A673 (cell line): ENCODE data around the gene FKTN. TPM values are rescaled to one million over a fixed set of nuclear protein-coding genes. Genes with fewer than 3 reads are reported as not detected.

Experiments
- BruUV-seq: library from RNA; stranded (reverse); fragments of 400-500 nt; replicated peaks from 2 replicates; lab custom pipeline; 2021; lab: Mats Ljungman, UMichigan
- CTCF ChIA-PET: fragments of 300-600 bp; sonication (Branson Sonifier 250); formaldehyde crosslinking; loops from one replicate; lab custom pipeline; 2022; ENCODE audit warnings: antibody characterized with exemption; lab: Charles Lee
- POLR2A ChIA-PET: fragments of 300-600 bp; sonication (Branson Sonifier 250); formaldehyde crosslinking; loops from one replicate; lab custom pipeline; 2022; ENCODE audit warnings: antibody characterized with exemption; ENCODE audit not compliant: low non-redundant PET; lab: Charles Lee
- DNase-seq: peaks from one replicate; pipeline ENCODE4 v3.0.0-alpha.2; 2015; ENCODE audit warnings: low spot score
- H3K27ac ChIP-seq: fragments of 200-600 bp; sonication (generic); 2 replicates; pipeline ENCODE4 v1.5.1; 2016; ENCODE audit warnings: mixed run types, low read depth, mild to moderate bottlenecking, mixed read lengths, antibody characterized with exemption, low read length; ENCODE audit not compliant: poor library complexity, severe bottlenecking
- H3K27me3 ChIP-seq: fragments of 200-600 bp; sonication (generic); replicated peaks from 2 replicates; pipeline ENCODE4 v1.6.1; 2017; ENCODE audit warnings: mixed run types, low read depth, mild to moderate bottlenecking, mixed read lengths, antibody characterized with exemption, low read length; ENCODE audit not compliant: insufficient read depth, poor library complexity
- H3K36me3 ChIP-seq: fragments of 200-600 bp; sonication (generic); 2 replicates; pipeline ENCODE4 v1.6.1; 2016; ENCODE audit warnings: mixed run types, mild to moderate bottlenecking, mixed read lengths, antibody characterized with exemption, low read length; ENCODE audit not compliant: insufficient read depth, poor library complexity, severe bottlenecking
- H3K4me1 ChIP-seq: fragments of 200-600 bp; sonication (generic); 2 replicates; pipeline ENCODE4 v1.6.1; 2017; ENCODE audit warnings: mixed run types, mild to moderate bottlenecking, mixed read lengths, antibody characterized with exemption, low read length; ENCODE audit not compliant: insufficient read depth, poor library complexity, severe bottlenecking
- H3K4me3 ChIP-seq: fragments of 200-600 bp; sonication (generic); 2 replicates; pipeline ENCODE4 v1.5.1; 2016; ENCODE audit warnings: low read depth, mixed run types, mild to moderate bottlenecking, mixed read lengths, low read length; ENCODE audit not compliant: poor library complexity, severe bottlenecking
- H3K9me3 ChIP-seq: fragments of 200-600 bp; sonication (generic); 2 replicates; pipeline ENCODE4 v1.6.1; 2016; ENCODE audit warnings: mixed run types, low read depth, mild to moderate bottlenecking, mixed read lengths, antibody characterized with exemption, low read length; ENCODE audit not compliant: poor library complexity, severe bottlenecking
- CTCF ChIP-seq: fragments of 300-800, 200-600 bp; sonication (generic); conservative IDR thresholded peaks from 2 replicates; pipeline ENCODE4 v1.5.1; 2017; ENCODE audit warnings: low read depth, mild to moderate bottlenecking, antibody characterized with exemption, low read length, moderate library complexity, mixed read lengths
- EZH2 ChIP-seq: fragments of 200-600 bp; sonication (generic); IDR thresholded peaks from 2 replicates; pipeline ENCODE4 v1.6.1; 2017; ENCODE audit warnings: borderline replicate concordance, low read depth, mild to moderate bottlenecking, mixed read lengths, antibody characterized with exemption, low read length; ENCODE audit not compliant: poor library complexity, severe bottlenecking
- intact Hi-C: fragments of 100-400 bp; cut with micrococcal nuclease; formaldehyde crosslinking; loops from one replicate; pipeline ENCODE4 v1.10.0; 2022; ENCODE audit not compliant: unreplicated experiment
- total RNA-seq: library from RNA; stranded (reverse); gene quantifications from 2 replicates; pipeline ENCODE4 v1.2.3, GENCODE V29; 2021

FKTN gene
- total RNA-seq, 1 experiment from 2014 or later = 15.4 TPM

- Histone ChIP-seq H3K27ac (no peak overlapping the region), H3K36me3 (no peaks in the 10 kb centered on the region), H3K4me3 (no peak overlapping the region), H3K27me3 (no peaks in the 10 kb centered on the region), H3K4me1 (no peaks in the 10 kb centered on the region), H3K9me3 (no peaks in the 10 kb centered on the region)
- POLR2A ChIA-PET = no interaction called here
- no TSS peak for BruUV-seq
- no peak for TF ChIP-seq CTCF
- no peak for TF ChIP-seq EZH2
- intact Hi-C loops = no loop called here
- CTCF ChIA-PET = no interaction called here
- no peak for DNase-seq
These were observed 35.2 kb downstream of the FKTN start for GRCh38 chr9:105593145-105593544.

- CTCF ChIA-PET = interaction anchor here (0.6 kb wide), 1 partner anchor 230 kb away, joined by 3 read pairs; no protein-coding TSS in a partner anchor
- Histone ChIP-seq H3K27ac (no peak overlapping the region), H3K36me3 (no peaks in the 10 kb centered on the region), H3K9me3 (no peaks in the 10 kb centered on the region), H3K4me1 (no peaks in the 10 kb centered on the region), H3K27me3 (no peaks in the 10 kb centered on the region), H3K4me3 (no peak overlapping the region)
- DNase-seq = peak; percentile 69
- TF ChIP-seq EZH2 (no peak), CTCF (peak; percentile 64)
- POLR2A ChIA-PET = no interaction called here
- intact Hi-C loops = loop anchor here (1.0 to 5.0 kb wide), 2 partner anchors 109 to 273 kb away; no protein-coding TSS in a partner anchor
- no TSS peak for BruUV-seq
These were observed 51.0 kb downstream of the FKTN start for GRCh38 chr9:105608721-105609598.

- no peak overlapping the region for H3K4me3 ChIP-seq
- no TSS peak for BruUV-seq
- no peak for TF ChIP-seq EZH2
- no peak for TF ChIP-seq CTCF
- H3K27ac ChIP-seq = no peak overlapping the region
- no peaks in the 10 kb centered on the region for H3K4me1 ChIP-seq
- no peaks in the 10 kb centered on the region for H3K27me3 ChIP-seq
- intact Hi-C loops = no loop called here
- DNase-seq = no peak
- ChIA-PET CTCF (interaction anchor here (0.5 kb wide), 1 partner anchor 169 kb away, joined by 3 read pairs; no protein-coding TSS in a partner anchor), POLR2A (no interaction called here)
- H3K9me3 ChIP-seq = no peaks in the 10 kb centered on the region
- no peaks in the 10 kb centered on the region for H3K36me3 ChIP-seq
These were observed 63.1 kb downstream of the FKTN start for GRCh38 chr9:105621001-105621400.
